Omental fat pad (tissue), 4 donors: ENCODE data around the gene PEX6. TPM values are rescaled to one million over a fixed set of nuclear protein-coding genes. Genes with fewer than 3 reads are reported as not detected.
A peak's percentile ranks its signal among the peaks of the same experiment; 100 is the strongest.

Experiments
- ATAC-seq: fragments of 150-250 bp; one replicate; pipeline ENCODE4 v1.9.1; 2016; ENCODE audit warnings: mild to moderate bottlenecking, moderate library complexity; ENCODE audit not compliant: low FRiP score
- DNase-seq: peaks from one replicate; pipeline ENCODE4 v3.0.0-alpha.2; 2019; ENCODE audit warnings: low spot score
- total RNA-seq, 4 donors: library from RNA; depleted of rRNA; stranded (reverse); fragments of >200 nt; gene quantifications; one replicate each; pipeline ENCODE4 v1.1.0, GENCODE V29; 2016
- TF ChIP-seq, protein P1 (sequence below), 3 donors: fragments of 450-650 bp; IDR thresholded peaks; one replicate each; pipeline ENCODE4 v1.5.1; 2016 to 2017; ENCODE audit warnings: antibody characterized with exemption in 3 of 3, mild to moderate bottlenecking in 3 of 3, moderate library complexity in 2 of 3

Gene PEX6
- total RNA-seq, 4 donors from 2014 or later: 5.0 to 22.1 (median 12.8) TPM

GRCh38 chr6:42984924-42985475, 6.0 kb upstream of the PEX6 start:
- ATAC-seq (no peak), DNase-seq (no peak)
- TF ChIP-seq, protein P1, sequence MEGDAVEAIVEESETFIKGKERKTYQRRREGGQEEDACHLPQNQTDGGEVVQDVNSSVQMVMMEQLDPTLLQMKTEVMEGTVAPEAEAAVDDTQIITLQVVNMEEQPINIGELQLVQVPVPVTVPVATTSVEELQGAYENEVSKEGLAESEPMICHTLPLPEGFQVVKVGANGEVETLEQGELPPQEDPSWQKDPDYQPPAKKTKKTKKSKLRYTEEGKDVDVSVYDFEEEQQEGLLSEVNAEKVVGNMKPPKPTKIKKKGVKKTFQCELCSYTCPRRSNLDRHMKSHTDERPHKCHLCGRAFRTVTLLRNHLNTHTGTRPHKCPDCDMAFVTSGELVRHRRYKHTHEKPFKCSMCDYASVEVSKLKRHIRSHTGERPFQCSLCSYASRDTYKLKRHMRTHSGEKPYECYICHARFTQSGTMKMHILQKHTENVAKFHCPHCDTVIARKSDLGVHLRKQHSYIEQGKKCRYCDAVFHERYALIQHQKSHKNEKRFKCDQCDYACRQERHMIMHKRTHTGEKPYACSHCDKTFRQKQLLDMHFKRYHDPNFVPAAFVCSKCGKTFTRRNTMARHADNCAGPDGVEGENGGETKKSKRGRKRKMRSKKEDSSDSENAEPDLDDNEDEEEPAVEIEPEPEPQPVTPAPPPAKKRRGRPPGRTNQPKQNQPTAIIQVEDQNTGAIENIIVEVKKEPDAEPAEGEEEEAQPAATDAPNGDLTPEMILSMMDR (IDR thresholded peaks at IDR 0.05): no peak

GRCh38 chr6:42984001-42984923, 5.3 kb upstream of the PEX6 start, which contains the start of gene PPP2R5D:
Gene PPP2R5D (plus strand): TSS chr6:42984570. CDS start chr6:42984678, 108 bp downstream.
- ATAC-seq (peak; percentile 97), DNase-seq (peak; percentile 81)
- TF ChIP-seq, protein P1 (IDR thresholded peaks at IDR 0.05): no peak

GRCh38 chr6:42981836-42982235, 2.9 kb upstream of the PEX6 start:
- DNase-seq (no peak), ATAC-seq (no peak)
- TF ChIP-seq, protein P1 (IDR thresholded peaks at IDR 0.05): no peak

DNA sequence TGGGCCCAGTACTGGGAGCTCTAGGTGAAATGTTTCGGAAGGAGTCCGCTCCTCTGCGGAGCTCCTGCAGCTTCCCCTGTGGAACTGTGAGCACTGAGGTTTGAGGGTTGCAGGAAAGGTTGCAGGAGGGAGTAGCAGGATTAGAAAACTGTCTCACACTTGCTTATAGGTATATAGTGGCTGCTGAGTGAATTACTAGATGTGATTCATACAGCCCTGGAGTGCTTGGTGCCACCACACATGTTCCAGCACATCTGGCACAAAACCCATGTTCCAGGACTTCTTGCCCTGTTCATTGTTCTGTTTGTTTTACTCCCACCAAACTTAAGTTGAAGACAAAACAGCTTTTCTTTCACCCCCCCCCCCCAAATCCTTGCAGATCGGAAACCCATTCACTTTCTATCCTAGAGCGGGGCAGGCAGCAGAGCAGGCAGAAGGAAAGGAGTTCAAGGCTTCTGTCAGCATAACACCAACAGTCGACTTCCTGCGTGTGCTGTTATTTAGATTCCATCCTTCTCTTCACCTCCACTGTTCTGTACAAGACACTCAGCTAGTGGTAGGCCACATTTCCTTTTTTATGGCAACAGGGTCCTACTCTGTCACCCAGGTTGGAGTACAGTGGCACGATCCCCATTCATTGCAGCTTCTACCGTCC, 669 bp upstream of the PEX6 start:
- ATAC-seq (no peak), DNase-seq (no peak)
- TF ChIP-seq, protein P1 (IDR thresholded peaks at IDR 0.05): no peak

DNA sequence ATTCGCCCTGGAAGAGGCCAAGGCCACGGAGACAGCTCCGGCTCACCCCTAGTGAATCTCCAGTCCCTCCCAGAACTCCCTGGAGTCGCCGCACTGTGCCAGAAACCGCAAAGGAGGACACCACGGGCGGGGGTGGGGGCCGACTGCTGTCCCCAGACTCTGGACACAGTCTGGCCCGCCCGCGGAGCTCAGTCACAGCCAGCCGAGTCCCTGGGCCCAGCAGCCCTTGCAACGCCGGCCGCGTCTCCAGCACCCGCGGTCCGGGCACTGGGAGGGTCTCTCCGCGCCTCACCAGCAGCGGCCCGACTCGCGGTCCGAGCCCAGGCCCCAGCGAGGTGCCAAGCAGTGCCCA, 518 bp downstream of the PEX6 start:
- TF ChIP-seq, protein P1 (IDR thresholded peaks at IDR 0.05): no peak
- ATAC-seq (no peak), DNase-seq (no peak)

DNA sequence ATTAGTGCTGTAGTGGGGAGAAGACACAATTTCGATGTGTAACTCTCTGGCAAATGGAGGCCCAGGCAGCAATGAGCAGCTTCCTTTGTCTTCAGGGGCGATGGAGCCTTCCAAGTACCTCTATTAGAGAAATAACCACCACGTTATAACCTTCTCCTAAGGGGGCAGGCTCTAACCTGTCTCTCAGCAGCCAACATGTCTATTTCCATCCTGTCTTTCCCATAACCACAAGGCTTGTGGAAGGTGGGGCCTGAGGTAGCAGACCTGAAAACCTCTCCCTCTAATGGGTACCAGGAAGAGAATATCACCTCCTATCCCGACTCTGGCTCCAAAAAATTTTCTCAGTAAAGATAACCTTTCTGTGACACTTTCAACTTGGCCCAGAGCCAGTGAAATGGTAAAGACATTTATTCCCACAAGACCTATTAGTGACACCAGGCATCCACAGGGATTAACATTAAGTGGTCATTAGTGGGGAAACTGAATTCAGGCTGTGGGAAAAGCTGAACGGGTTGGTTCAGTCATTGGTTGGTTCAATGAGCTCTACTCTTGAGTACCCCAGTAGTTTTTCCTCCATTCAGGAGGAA, 4.0 kb downstream of the PEX6 start:
- ATAC-seq (no peak), DNase-seq (no peak)
- TF ChIP-seq, protein P1 (IDR thresholded peaks at IDR 0.05): no peak
